Stimulated activated CD4-positive, alpha-beta T cell treated with anti-CD3 and anti-CD28 coated beads, Interleukin-2, amount 100 ng/mL, for 24 hours (primary cell): ENCODE measurements around the gene XYLT2.

Source experiments
- DNase-seq, 2 donors: peaks; one replicate each; pipeline ENCODE4 v3.0.0-alpha.2; 2020

The XYLT2 gene

GRCh38 chr17:50352072-50352692 lies 6.3 kb downstream of the XYLT2 start:
- no peak for DNase-seq

- DNase-seq: no peak
Measured at GRCh38 chr17:50352693-50353599, 7.0 kb downstream of the XYLT2 start.

DNA sequence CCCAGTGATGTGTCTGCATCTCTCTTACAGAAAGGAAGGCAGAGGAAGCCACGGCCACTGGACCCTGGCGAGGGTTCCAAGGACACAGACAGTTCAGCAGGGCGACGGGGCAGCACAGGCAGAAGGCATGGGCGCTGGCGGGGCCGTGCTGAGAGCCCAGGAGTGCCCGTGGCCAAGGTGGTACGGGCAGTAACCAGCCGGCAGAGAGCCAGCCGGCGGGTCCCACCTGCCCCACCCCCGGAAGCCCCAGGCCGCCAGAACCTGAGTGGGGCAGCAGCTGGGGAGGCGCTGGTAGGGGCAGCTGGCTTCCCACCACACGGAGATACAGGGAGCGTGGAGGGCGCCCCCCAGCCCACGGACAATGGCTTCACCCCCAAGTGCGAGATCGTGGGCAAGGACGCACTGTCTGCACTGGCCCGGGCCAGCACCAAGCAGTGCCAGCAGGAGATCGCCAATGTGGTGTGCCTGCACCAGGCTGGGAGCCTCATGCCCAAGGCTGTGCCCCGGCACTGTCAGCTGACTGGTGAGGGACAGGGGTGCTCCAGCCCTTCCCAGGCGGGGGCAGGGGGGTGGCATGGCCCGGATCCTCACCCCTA lies 7.8 kb downstream of the XYLT2 start:
- DNase-seq: no peak

- no peak for DNase-seq
Measured at GRCh38 chr17:50354198-50354597, 8.3 kb downstream of the XYLT2 start.

DNA sequence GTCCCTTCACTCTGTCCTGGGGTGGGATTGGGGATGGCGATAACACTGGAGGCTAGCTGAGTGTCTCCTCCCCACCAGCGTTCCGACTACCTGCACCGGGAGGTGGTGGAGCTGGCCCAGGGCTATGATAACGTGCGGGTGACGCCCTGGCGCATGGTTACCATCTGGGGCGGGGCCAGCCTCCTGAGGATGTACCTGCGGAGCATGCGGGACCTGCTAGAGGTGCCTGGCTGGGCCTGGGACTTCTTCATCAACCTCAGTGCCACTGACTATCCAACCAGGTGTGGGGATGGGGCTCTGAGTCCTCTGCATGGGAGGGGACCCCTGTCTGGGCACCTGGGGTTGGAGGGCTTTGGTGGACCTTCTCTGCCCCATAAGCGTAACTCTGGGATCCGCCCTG lies 8.8 kb downstream of the XYLT2 start:
- DNase-seq: no peak

GRCh38 chr17:50355336-50355700 lies 9.4 kb downstream of the XYLT2 start:
- DNase-seq: no peak

GRCh38 chr17:50355701-50356341 lies 9.9 kb downstream of the XYLT2 start:
- no peak for DNase-seq

- DNase-seq: no peak
Measured at GRCh38 chr17:50356418-50356817, 10.5 kb downstream of the XYLT2 start.

- no peak for DNase-seq
Measured at GRCh38 chr17:50356892-50357510, 11.1 kb downstream of the XYLT2 start.

DNA sequence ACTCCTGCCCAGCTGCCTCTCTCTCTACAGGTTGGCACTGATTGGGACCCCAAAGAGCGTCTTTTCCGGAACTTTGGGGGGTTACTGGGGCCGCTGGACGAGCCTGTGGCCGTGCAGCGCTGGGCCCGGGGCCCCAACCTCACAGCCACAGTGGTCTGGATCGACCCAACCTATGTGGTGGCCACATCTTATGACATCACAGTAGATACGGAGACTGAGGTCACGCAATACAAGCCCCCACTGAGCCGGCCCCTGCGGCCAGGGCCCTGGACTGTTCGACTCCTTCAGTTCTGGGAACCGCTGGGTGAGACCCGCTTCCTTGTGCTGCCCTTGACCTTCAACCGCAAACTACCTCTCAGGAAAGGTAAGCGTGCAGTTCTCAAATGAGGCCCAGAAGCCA lies 12.3 kb downstream of the XYLT2 start:
- no peak for DNase-seq

DNA sequence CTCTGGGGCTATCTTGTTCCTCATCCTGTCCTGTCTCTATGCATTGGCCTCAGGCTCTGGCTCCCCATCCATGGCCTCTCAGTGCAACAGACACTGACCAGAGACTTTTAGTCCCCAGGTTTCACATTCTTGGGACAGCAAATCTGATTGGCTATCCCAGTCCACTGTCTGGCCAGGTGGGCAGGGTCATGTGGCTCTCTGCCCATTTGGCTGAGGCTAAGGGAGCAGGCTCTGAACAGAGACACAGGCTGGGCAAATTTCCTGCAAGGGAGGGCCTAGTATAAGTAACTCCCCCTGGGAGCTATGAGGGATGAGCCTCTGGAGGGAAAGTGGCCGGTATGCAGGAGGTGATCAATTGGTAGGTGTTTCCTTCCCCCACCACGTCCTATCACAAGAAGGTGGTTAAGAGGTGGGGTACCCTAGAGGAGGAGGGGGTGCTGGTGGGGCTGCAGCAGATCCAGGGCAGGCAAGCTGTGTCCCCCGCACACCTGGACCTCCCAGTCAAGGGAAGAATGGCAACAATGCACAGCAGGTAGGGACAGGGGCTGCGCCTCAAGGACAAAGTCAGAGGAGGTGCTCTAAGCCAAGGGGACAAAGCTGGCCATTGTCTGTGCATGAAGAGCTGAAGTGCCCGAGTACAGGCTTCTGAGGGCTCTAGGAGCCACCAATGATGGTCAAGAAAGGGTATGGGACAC lies 13.2 kb downstream of the XYLT2 start:
- no peak for DNase-seq

GRCh38 chr17:50359998-50360461 lies 14.1 kb downstream of the XYLT2 start:
- no peak for DNase-seq

DNA sequence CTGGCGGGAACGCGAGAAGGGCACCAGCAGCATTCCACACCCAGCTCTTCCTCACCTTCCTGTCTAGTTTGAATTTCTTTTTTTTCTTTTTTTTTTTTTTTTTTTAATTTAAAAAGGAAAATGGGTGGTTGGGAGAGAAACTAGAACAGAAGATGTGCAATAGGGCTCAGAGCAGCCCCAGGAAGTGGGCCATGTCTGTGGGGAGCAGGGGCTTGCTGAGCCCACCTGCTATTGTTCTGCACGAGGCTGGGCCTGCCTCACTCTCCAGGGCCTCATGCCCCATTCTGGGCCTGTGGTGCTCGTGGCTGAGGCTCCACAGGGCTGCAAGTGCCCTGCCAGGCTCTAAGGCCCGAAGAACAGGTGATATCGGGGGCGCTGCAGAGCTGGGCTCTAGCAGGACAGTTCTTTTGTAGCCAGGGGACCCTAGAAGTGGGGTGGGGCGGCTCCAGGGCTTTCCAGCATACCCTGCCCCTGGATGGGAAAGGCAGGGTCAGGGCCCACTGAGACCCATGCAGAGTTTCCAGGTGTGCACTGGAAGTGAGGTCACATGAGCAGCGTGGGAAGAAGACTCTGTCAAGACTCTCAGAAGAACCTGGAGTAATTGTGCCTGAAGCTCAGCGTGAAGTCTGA lies 14.7 kb downstream of the XYLT2 start:
- DNase-seq: no peak

DNA sequence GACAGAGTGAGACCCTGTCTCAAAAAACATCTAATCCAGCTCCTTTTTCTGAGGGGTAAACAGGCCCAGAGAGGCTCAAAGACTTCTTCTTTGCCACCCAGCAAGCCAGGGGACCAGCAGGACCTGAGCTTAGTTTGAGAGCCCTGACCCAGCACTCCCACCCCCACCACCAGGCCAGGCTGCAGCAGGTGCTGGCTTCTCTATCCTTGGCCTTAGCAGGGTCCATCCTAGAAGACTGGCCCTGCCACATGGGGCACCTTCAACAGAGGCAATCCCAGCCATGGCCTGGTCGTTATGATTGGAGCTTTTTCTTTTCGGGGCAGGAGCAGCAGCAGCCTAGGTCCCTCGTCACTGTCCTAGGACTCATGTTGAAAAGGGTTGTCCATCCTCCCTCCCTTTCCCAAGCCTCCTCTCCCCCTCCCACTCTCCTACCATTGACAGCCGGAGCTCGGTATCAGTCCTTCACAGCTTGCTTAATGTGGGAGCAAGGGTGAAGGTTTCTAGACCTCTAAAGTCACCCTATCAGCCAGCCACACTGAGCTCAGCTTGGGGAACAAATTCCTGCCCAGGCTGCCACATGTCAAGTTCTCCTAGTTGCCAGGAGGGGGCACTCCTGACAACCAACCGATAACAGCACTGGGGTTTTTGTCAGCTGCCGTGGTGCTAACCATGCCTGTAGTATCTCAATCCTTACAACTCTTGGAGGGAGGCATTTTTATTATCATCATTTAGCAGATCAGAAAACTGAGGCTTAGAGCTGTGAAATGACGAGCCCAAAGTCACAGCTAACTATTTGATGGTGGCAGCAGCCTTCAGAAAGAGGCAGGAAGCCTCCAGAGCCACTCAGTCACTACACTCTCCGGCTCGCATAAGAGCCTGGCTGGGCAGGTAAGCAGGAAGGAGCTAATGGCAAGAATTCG lies 15.9 kb downstream of the XYLT2 start:
- peak; percentile 57 to 65 for DNase-seq

- no peak for DNase-seq
Measured at GRCh38 chr17:50362661-50363060, 16.7 kb downstream of the XYLT2 start.

- no peak for DNase-seq
Measured at GRCh38 chr17:50363217-50364060, 17.5 kb downstream of the XYLT2 start.

- DNase-seq: no peak
Measured at GRCh38 chr17:50364061-50364458, 18.1 kb downstream of the XYLT2 start.

- no peak for DNase-seq
Measured at GRCh38 chr17:50364715-50365114, 18.8 kb downstream of the XYLT2 start.

- DNase-seq: no peak
Measured at GRCh38 chr17:50365165-50365564, 19.2 kb downstream of the XYLT2 start.
